ENCODE results near the gene WWOX. TPM values are rescaled to one million over a fixed set of nuclear protein-coding genes. Genes with fewer than 3 reads are reported as not detected.
A peak's percentile ranks its signal among the peaks of the same experiment; 100 is the strongest.

The WWOX gene
- total RNA-seq, 1 donor from 2014 or later = 18.6 TPM

DNA sequence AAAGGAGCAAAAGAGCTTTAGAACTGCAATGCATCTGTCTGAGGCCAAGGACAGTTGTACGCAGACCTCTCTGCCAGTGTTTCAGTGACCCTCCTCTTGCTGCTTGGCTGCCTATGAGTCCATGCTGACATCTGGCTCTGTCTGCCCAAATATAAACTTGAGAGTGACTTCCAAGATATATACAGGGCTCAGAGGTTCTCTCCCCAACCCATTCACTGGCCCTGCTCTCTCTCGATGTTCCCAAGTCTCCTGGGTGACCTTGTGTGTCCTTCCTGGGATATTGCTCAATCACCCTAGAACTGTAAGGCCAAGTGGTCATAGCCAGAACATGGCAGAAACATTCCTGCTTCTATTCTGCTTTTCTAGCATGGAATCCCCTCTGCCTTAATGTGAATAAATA is 716.3 kb downstream of the WWOX start:
- DNase-seq (ENCODE audit: low spot score) = no peak
- Mint-ChIP-seq H3K27me3 (ENCODE audit: unreplicated experiment) (peaks cover 2% of the 10 kb centered on the region), H3K9me3 (ENCODE audit: unreplicated experiment) (no peaks in the 10 kb centered on the region), H3K27ac (ENCODE audit: unreplicated experiment) (peak overlapping the region; percentile 82), H3K36me3 (ENCODE audit: low read depth, unreplicated experiment) (no peaks in the 10 kb centered on the region), H3K4me1 (ENCODE audit: unreplicated experiment) (peaks cover 31% of the 10 kb centered on the region), H3K4me3 (ENCODE audit: unreplicated experiment) (no peak overlapping the region)
- no peak for TF ChIP-seq CTCF (IDR thresholded peaks at IDR 0.05; ENCODE audit: unreplicated experiment)

DNA sequence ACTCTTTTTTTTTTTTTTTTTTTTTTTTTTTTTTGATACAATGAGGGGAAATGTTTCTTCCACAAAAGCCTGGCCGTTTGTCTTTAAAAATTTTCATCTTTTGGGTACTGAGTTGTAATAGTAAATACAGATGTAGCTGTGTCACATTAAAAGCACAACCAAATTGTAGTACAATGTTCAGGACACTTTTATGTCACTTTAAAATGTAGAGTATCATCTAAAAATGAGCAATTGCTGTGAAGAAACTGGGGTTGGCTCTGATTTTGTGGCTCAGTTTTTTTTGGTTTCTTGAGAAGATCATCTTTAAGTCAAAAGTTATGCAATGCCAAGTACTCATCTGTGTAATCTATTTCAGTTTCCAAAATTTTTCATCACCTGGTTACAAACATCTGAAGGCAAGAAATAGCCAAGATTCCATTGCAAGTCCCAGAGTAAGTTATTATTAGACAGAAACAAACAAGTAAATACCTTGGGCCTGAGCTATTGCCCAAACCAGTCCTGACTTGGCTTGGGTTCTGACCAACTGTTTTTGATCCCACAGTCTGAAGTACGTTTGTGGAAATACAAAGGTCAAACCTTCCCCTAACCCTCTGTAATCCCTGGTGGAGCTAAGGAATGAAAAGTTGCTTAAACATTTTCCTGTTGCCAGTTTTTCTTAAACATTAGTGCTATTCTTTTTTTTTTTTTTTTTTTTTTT is 717.2 kb downstream of the WWOX start:
- peak overlapping the region; percentile 55 for H3K27ac Mint-ChIP-seq (ENCODE audit: unreplicated experiment)
- DNase-seq (ENCODE audit: low spot score) = no peak
- peaks cover 25% of the 10 kb centered on the region for H3K4me1 Mint-ChIP-seq (ENCODE audit: unreplicated experiment)
- TF ChIP-seq CTCF (IDR thresholded peaks at IDR 0.05; ENCODE audit: unreplicated experiment) = no peak
- no peak overlapping the region for H3K4me3 Mint-ChIP-seq (ENCODE audit: unreplicated experiment)
- H3K36me3 Mint-ChIP-seq (ENCODE audit: low read depth, unreplicated experiment) = no peaks in the 10 kb centered on the region
- peaks cover 2% of the 10 kb centered on the region for H3K27me3 Mint-ChIP-seq (ENCODE audit: unreplicated experiment)
- no peaks in the 10 kb centered on the region for H3K9me3 Mint-ChIP-seq (ENCODE audit: unreplicated experiment)

DNA sequence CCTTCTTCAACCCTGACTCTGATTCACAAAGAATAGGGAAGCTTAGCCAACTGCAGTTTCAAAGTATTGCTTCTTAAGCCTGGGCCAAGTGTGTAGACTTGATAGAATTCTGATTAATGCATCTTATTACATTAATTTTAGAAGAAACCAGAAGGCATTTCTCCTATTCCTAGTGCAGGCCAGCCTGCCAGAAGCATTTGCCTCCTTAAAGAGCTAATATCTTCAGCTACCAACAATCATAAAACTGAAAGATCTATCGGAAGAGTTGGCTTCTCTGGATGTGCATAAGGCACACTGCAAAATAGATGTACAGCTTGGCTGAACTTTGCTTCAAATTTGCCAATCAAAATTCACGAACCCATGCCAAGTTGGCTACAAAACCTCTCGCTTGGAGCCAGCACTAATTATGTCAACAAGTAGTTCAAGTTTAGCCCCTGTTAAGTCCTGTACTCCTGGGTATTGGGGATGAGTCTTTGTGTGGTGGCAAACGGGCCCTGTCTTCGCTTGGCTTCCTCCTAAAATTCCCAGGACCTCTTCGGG is 717.8 kb downstream of the WWOX start:
- H3K4me1 Mint-ChIP-seq (ENCODE audit: unreplicated experiment) = peaks cover 25% of the 10 kb centered on the region
- H3K9me3 Mint-ChIP-seq (ENCODE audit: unreplicated experiment) = no peaks in the 10 kb centered on the region
- no peaks in the 10 kb centered on the region for H3K36me3 Mint-ChIP-seq (ENCODE audit: low read depth, unreplicated experiment)
- TF ChIP-seq CTCF (IDR thresholded peaks at IDR 0.05; ENCODE audit: unreplicated experiment) = no peak
- peaks cover 2% of the 10 kb centered on the region for H3K27me3 Mint-ChIP-seq (ENCODE audit: unreplicated experiment)
- DNase-seq (ENCODE audit: low spot score) = no peak
- no peak overlapping the region for H3K27ac Mint-ChIP-seq (ENCODE audit: unreplicated experiment)
- no peak overlapping the region for H3K4me3 Mint-ChIP-seq (ENCODE audit: unreplicated experiment)

DNA sequence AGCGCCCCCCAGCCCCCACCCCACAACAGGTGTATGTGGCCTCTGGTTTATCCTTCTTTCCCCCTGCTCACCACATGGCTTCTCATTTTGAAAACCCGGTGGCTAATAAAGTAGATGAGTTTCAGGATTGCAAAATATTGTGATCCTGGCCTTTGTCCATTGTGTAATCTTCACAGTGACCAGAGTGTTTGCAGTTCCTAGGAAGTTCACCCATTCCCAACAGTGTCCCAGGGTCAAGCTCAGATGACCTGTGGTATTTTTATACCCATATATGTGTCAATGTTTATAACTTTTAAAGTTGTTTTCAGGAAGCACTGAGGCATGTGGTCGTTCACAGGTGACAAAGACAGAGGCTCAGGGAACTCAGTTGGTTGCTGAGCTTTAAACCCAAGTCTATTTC is 721.9 kb downstream of the WWOX start:
- no peak for TF ChIP-seq CTCF (IDR thresholded peaks at IDR 0.05; ENCODE audit: unreplicated experiment)
- H3K27me3 Mint-ChIP-seq (ENCODE audit: unreplicated experiment) = no peaks in the 10 kb centered on the region
- no peaks in the 10 kb centered on the region for H3K36me3 Mint-ChIP-seq (ENCODE audit: low read depth, unreplicated experiment)

DNA sequence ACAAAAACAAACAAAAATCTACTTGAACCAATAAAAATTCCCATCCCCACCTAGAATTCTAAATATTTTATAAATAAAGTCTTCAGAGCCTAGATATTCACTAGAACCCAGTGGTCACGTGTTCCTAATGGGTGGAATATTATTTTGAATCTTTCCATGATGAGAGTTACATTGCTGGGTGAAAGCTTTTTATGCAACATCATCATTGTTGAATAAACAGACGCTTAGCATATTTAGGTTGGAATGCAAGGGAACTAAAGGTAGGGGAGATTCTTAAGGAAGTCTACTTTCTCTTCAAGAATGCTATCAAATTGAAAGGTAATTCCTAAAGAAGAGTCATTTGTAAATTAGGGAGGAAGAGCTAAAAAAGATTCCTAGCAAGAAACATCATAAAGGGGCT is 723.1 kb downstream of the WWOX start:
- Mint-ChIP-seq H3K4me3 (ENCODE audit: unreplicated experiment) (no peak overlapping the region), H3K9me3 (ENCODE audit: unreplicated experiment) (peaks cover 5% of the 10 kb centered on the region), H3K36me3 (ENCODE audit: low read depth, unreplicated experiment) (no peaks in the 10 kb centered on the region), H3K27ac (ENCODE audit: unreplicated experiment) (no peak overlapping the region), H3K27me3 (ENCODE audit: unreplicated experiment) (no peaks in the 10 kb centered on the region), H3K4me1 (ENCODE audit: unreplicated experiment) (no peaks in the 10 kb centered on the region)
- no peak for TF ChIP-seq CTCF (IDR thresholded peaks at IDR 0.05; ENCODE audit: unreplicated experiment)
- no peak for DNase-seq (ENCODE audit: low spot score)

More for the DNA sequence above, 721.9 kb downstream of the WWOX start:
- DNase-seq (ENCODE audit: low spot score) = no peak
- H3K4me3 Mint-ChIP-seq (ENCODE audit: unreplicated experiment) = no peak overlapping the region
- H3K27ac Mint-ChIP-seq (ENCODE audit: unreplicated experiment) = no peak overlapping the region
- H3K4me1 Mint-ChIP-seq (ENCODE audit: unreplicated experiment) = peaks cover 5% of the 10 kb centered on the region
- H3K9me3 Mint-ChIP-seq (ENCODE audit: unreplicated experiment) = peaks cover 5% of the 10 kb centered on the region
